GM18498 (cell line): ENCODE results near the gene AHCYL2.
A peak's percentile ranks its signal among the peaks of the same experiment; 100 is the strongest.
"Not testable (repeated sequence)": the region's sequence is repeated elsewhere in the genome, so short reads cannot be mapped to it uniquely, and the experiment has no call there.

Experiments used
- ATAC-seq: cut with Tn5 transposase; IDR thresholded peaks from one replicate; pipeline ENCODE4 v1.9.1; 2021; ENCODE audit warnings: mild to moderate bottlenecking, moderate library complexity; ENCODE audit not compliant: unreplicated experiment

Gene AHCYL2

GRCh38 chr7:129347330-129347729 lies 122.5 kb downstream of the AHCYL2 start:
- ATAC-seq: no peak

GRCh38 chr7:129348023-129348740 lies 123.4 kb downstream of the AHCYL2 start:
- ATAC-seq: no peak

GRCh38 chr7:129351320-129351719 lies 126.5 kb downstream of the AHCYL2 start:
- ATAC-seq: no peak

- not testable (repeated sequence) for ATAC-seq
Observed at GRCh38 chr7:129353104-129353503, 128.3 kb downstream of the AHCYL2 start.

GRCh38 chr7:129354428-129355157 lies 129.8 kb downstream of the AHCYL2 start:
- ATAC-seq: no peak

GRCh38 chr7:129356176-129356575 lies 131.3 kb downstream of the AHCYL2 start:
- peak; percentile 45 for ATAC-seq

GRCh38 chr7:129359176-129359575 lies 134.3 kb downstream of the AHCYL2 start:
- no peak for ATAC-seq

- ATAC-seq: no peak
Observed at GRCh38 chr7:129359638-129360037, 134.8 kb downstream of the AHCYL2 start.

GRCh38 chr7:129361771-129362170 lies 136.9 kb downstream of the AHCYL2 start:
- no peak for ATAC-seq

- ATAC-seq: no peak
Observed at GRCh38 chr7:129362496-129362895, 137.7 kb downstream of the AHCYL2 start.

GRCh38 chr7:129367349-129367699 lies 142.5 kb downstream of the AHCYL2 start:
- ATAC-seq: no peak

GRCh38 chr7:129367700-129368388 lies 143.0 kb downstream of the AHCYL2 start:
- peak; percentile 71 for ATAC-seq

GRCh38 chr7:129368389-129368986 lies 143.7 kb downstream of the AHCYL2 start:
- ATAC-seq: peak; percentile 47

GRCh38 chr7:129369447-129369846 lies 144.6 kb downstream of the AHCYL2 start:
- ATAC-seq: not testable (repeated sequence)

GRCh38 chr7:129370812-129371211 lies 146.0 kb downstream of the AHCYL2 start:
- no peak for ATAC-seq

- ATAC-seq: no peak
Observed at GRCh38 chr7:129371487-129371886, 146.7 kb downstream of the AHCYL2 start.

GRCh38 chr7:129373651-129374428 lies 149.0 kb downstream of the AHCYL2 start:
- ATAC-seq: no peak

GRCh38 chr7:129375141-129375938 lies 150.5 kb downstream of the AHCYL2 start:
- ATAC-seq: no peak

GRCh38 chr7:129376076-129376777 lies 151.4 kb downstream of the AHCYL2 start:
- ATAC-seq: no peak
